ENCODE results near the gene SOCS3. TPM values are rescaled to one million over a fixed set of nuclear protein-coding genes. Genes with fewer than 3 reads are reported as not detected.

SOCS3 gene
- total RNA-seq, 1 experiment from 2014 or later, result 11.3 TPM

DNA sequence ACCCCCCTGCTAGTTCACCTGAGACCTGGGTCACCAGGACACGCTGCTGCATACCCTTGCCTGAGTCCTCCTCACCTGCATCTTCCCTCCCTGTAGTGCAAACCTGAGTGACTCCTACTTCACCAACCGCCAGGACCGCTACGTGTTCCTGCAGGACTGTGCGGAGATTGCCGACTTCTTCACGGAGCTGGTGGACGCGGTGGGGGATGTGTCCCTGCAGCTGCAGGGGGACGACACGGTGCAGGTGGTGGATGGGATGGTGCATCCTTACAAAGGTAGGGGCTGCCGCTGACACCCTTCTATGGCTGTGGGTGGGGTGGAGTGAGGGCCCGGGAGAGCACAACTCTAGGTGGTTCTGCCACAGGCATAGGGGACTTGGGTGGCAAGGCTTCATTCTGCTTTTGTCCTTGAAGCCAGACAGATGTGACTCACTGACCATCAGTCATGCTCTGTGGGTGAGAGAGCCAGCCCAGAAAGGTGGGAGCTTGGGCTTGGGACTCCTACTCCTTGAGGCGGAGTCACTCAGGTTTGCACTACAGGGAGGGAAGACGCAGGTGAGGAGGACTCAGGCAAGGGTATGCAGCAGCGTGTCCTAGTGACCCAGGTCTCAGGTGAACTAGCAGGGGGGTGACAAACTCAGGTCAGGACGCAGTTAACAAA, 40.8 kb upstream of the SOCS3 start:
- intact Hi-C loops (cut with micrococcal nuclease; ENCODE audit: unreplicated experiment), result no loop called here
- Mint-ChIP-seq H3K27ac (ENCODE audit: unreplicated experiment) (peak overlapping the region; percentile 10), H3K27me3 (ENCODE audit: insufficient read depth, unreplicated experiment) (no peaks in the 10 kb centered on the region), H3K4me3 (ENCODE audit: unreplicated experiment) (no peak overlapping the region), H3K4me1 (ENCODE audit: low read depth, unreplicated experiment) (peaks cover 21% of the 10 kb centered on the region), H3K9me3 (ENCODE audit: unreplicated experiment) (no peaks in the 10 kb centered on the region), H3K36me3 (ENCODE audit: insufficient read depth, unreplicated experiment) (peaks cover 96% of the 10 kb centered on the region)
- BruUV-seq (replicated peaks), result no TSS peak
- CTCF ChIA-PET, result interaction anchor here (1.2 kb wide), 1 partner anchor 21 kb away, joined by 4 read pairs; no protein-coding TSS in a partner anchor
- Histone ChIP-seq H3K36me3 (ENCODE audit: control insufficient read depth, insufficient read depth, low read length) (peaks cover 10% of the 10 kb centered on the region), H3K4me1 (no peaks in the 10 kb centered on the region), H3K27me3 (replicated peaks; ENCODE audit: control insufficient read depth, insufficient read depth, low read length) (no peaks in the 10 kb centered on the region), H3K4me3 (ENCODE audit: low read depth, low read length) (no peak overlapping the region), H3K9me3 (no peaks in the 10 kb centered on the region)
- TF ChIP-seq, protein P1, sequence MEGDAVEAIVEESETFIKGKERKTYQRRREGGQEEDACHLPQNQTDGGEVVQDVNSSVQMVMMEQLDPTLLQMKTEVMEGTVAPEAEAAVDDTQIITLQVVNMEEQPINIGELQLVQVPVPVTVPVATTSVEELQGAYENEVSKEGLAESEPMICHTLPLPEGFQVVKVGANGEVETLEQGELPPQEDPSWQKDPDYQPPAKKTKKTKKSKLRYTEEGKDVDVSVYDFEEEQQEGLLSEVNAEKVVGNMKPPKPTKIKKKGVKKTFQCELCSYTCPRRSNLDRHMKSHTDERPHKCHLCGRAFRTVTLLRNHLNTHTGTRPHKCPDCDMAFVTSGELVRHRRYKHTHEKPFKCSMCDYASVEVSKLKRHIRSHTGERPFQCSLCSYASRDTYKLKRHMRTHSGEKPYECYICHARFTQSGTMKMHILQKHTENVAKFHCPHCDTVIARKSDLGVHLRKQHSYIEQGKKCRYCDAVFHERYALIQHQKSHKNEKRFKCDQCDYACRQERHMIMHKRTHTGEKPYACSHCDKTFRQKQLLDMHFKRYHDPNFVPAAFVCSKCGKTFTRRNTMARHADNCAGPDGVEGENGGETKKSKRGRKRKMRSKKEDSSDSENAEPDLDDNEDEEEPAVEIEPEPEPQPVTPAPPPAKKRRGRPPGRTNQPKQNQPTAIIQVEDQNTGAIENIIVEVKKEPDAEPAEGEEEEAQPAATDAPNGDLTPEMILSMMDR (IDR thresholded peaks at IDR 0.05; ENCODE audit: insufficient read depth in 1 of 2, low read depth in 1 of 2, low read length in 1 of 2, severe bottlenecking in 1 of 2, unreplicated experiment in 1 of 2), result no peak
- no peak for DNase-seq
- POLR2A ChIA-PET, result no interaction called here

DNA sequence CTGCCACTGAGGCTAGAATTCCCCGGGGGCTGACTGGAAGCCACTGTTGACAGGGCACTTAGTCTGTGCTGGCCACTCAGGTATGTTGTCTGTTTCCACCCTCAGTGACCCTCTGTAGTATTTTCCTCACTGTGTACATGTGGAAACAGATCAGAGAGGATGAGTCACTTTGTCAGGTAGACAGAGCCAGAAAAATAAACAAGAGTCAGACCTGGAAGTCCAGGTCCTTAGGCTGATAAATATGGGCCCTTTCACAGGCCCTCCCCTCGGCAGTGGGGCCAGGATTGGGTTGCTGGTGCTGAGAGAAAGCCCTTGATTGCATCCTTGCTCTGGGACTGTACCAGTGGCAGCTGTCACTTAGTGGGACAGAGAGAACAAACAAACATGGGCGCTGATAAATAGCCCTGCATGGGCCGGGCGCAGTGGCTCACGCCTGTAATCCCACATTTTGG, 39.8 kb upstream of the SOCS3 start:
- H3K27me3 ChIP-seq (replicated peaks; ENCODE audit: control insufficient read depth, insufficient read depth, low read length), result no peaks in the 10 kb centered on the region
- TF ChIP-seq, protein P1 (IDR thresholded peaks at IDR 0.05; ENCODE audit: insufficient read depth in 1 of 2, low read depth in 1 of 2, low read length in 1 of 2, severe bottlenecking in 1 of 2, unreplicated experiment in 1 of 2), result no peak
- no peak overlapping the region for H3K4me3 ChIP-seq (ENCODE audit: low read depth, low read length)
- Mint-ChIP-seq H3K27me3 (ENCODE audit: insufficient read depth, unreplicated experiment) (no peaks in the 10 kb centered on the region), H3K27ac (ENCODE audit: unreplicated experiment) (no peak overlapping the region), H3K4me3 (ENCODE audit: unreplicated experiment) (no peak overlapping the region), H3K36me3 (ENCODE audit: insufficient read depth, unreplicated experiment) (peaks cover 96% of the 10 kb centered on the region), H3K4me1 (ENCODE audit: low read depth, unreplicated experiment) (peaks cover 17% of the 10 kb centered on the region), H3K9me3 (ENCODE audit: unreplicated experiment) (no peaks in the 10 kb centered on the region)
- ChIA-PET POLR2A (no interaction called here), CTCF (no interaction called here)
- H3K9me3 ChIP-seq, result no peaks in the 10 kb centered on the region
- H3K4me1 ChIP-seq, result no peaks in the 10 kb centered on the region
- intact Hi-C loops (cut with micrococcal nuclease; ENCODE audit: unreplicated experiment), result no loop called here
- H3K36me3 ChIP-seq (ENCODE audit: control insufficient read depth, insufficient read depth, low read length), result peaks cover 7% of the 10 kb centered on the region
- DNase-seq, result peak in 1 of 2 experiments; percentile 17
- BruUV-seq (replicated peaks), result no TSS peak

DNA sequence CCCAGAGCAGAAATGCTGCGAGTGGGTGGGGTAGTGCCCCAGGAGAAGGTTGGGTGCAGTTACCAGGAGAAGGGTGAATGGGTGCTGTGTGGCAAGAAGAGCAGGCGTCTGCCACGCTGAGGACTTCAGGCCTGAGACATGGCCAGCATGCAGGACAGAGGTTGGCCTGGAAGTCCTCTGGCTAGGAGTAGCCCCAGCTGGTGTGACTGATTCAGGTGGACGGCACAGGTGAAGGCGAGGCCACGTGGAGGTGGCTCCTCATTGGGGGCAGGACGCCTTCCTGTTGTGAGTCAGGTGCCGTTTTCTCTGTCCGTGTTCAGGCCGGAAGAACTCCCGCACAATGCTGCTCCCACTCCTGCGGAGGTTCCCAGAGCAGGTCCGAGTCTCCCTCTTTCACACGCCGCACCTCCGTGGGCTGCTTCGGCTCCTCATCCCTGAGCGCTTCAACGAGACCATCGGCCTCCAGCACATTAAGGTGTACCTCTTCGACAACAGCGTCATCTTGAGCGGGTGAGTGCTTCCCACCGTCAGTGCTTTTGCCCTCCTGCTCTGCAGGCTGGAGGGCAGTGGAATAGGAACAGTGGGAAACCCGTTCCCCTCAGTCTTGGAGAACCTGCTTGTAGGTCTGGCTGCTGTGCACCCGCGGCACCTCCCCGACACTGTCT, 39.3 kb upstream of the SOCS3 start:
- H3K4me1 ChIP-seq, result no peaks in the 10 kb centered on the region
- H3K9me3 Mint-ChIP-seq (ENCODE audit: unreplicated experiment), result no peaks in the 10 kb centered on the region
- TF ChIP-seq, protein P1 (IDR thresholded peaks at IDR 0.05; ENCODE audit: insufficient read depth in 1 of 2, low read depth in 1 of 2, low read length in 1 of 2, severe bottlenecking in 1 of 2, unreplicated experiment in 1 of 2), result no peak
- H3K36me3 ChIP-seq (ENCODE audit: control insufficient read depth, insufficient read depth, low read length), result peaks cover 7% of the 10 kb centered on the region
- intact Hi-C loops (cut with micrococcal nuclease; ENCODE audit: unreplicated experiment), result no loop called here
- H3K27me3 Mint-ChIP-seq (ENCODE audit: insufficient read depth, unreplicated experiment), result no peaks in the 10 kb centered on the region
- H3K4me1 Mint-ChIP-seq (ENCODE audit: low read depth, unreplicated experiment), result peaks cover 22% of the 10 kb centered on the region
- H3K27ac Mint-ChIP-seq (ENCODE audit: unreplicated experiment), result peak overlapping the region; percentile 44
- CTCF ChIA-PET, result interaction anchor here (1.1 kb wide), 1 partner anchor 9 kb away, joined by 3 read pairs; no protein-coding TSS in a partner anchor
- no peak overlapping the region for H3K4me3 Mint-ChIP-seq (ENCODE audit: unreplicated experiment)
- H3K36me3 Mint-ChIP-seq (ENCODE audit: insufficient read depth, unreplicated experiment), result peaks cover 96% of the 10 kb centered on the region
- DNase-seq, result no peak
- POLR2A ChIA-PET, result no interaction called here
- no TSS peak for BruUV-seq (replicated peaks)
- no peaks in the 10 kb centered on the region for H3K27me3 ChIP-seq (replicated peaks; ENCODE audit: control insufficient read depth, insufficient read depth, low read length)
- no peaks in the 10 kb centered on the region for H3K9me3 ChIP-seq
- no peak overlapping the region for H3K4me3 ChIP-seq (ENCODE audit: low read depth, low read length)

Measured in Caco-2 (cell line).